A549 (cell line): ENCODE measurements around the gene MYO15B. TPM values are rescaled to one million over a fixed set of nuclear protein-coding genes. Genes with fewer than 3 reads are reported as not detected.

Experiments
- ATAC-seq, 2 experiments: fragments of 200-7000 bp in 1 of 2; fragments of >200 bp in 1 of 2; cut with Nextera tagmentation in 1 of 2; cut with Tn5 transposase in 1 of 2; 3 replicates each; pipeline versions ENCODE4 v1.8.0 to v1.9.1; 2018 to 2020; ENCODE audit warnings: mild to moderate bottlenecking in 1 of 2, moderate library complexity in 1 of 2
- CTCF ChIA-PET: fragments of 300-600 bp; sonication (Branson Sonifier 250); formaldehyde crosslinking; extraction: SDS; loops from one replicate; lab custom pipeline; 2021; ENCODE audit warnings: antibody characterized with exemption, inconsistent platforms; lab: Yijun Ruan, JAX
- POLR2A ChIA-PET: fragments of 350-600 bp; formaldehyde crosslinking; extraction: SDS; loops from one replicate; lab custom pipeline; 2021; ENCODE audit warnings: antibody characterized with exemption, inconsistent platforms; lab: Yijun Ruan, JAX
- DNase-seq, 2 experiments: peaks; one replicate each; pipeline versions ENCODE4 v3.0.0 to v3.0.0-alpha.2; 2011 to 2016; ENCODE audit warnings: low read depth in 1 of 2, low spot score in 1 of 2
- FAIRE-seq: peaks from 2 replicates; lab custom pipeline; 2011; peaks lifted over from hg19 to GRCh38; lab: Jason Lieb, UNC
- H3K27ac ChIP-seq, 2 experiments: fragments of >200 bp; sonication (Bioruptor Twin); formaldehyde crosslinking; 3 replicates each; pipeline ENCODE4 v1.5.1; 2016 to 2017
- H3K4me1 ChIP-seq: fragments of >200 bp; sonication (Bioruptor Twin); formaldehyde crosslinking; 3 replicates; pipeline ENCODE4 v1.6.1; 2016
- H3K4me2 ChIP-seq: fragments of >200 bp; sonication (Bioruptor Twin); formaldehyde crosslinking; 3 replicates; pipeline ENCODE4 v1.6.1; 2016
- H3K4me3 ChIP-seq: fragments of >200 bp; sonication (Bioruptor Twin); formaldehyde crosslinking; 3 replicates; pipeline ENCODE4 v1.5.1; 2016
- H3K9me3 ChIP-seq: fragments of >200 bp; sonication (Bioruptor Twin); formaldehyde crosslinking; 3 replicates; pipeline ENCODE4 v1.6.1; 2016
- ATOH8 ChIP-seq: fragments of 250-450 bp; sonication (Bioruptor Pico); IDR thresholded peaks from 2 replicates; pipeline ENCODE4 v1.5.0; 2020; ENCODE audit warnings: low read depth, mild to moderate bottlenecking, moderate library complexity
- BCL3 ChIP-seq: fragments of >200 bp; sonication (Bioruptor Twin); formaldehyde crosslinking; IDR thresholded peaks from 3 replicates; pipeline ENCODE4 v1.6.1; 2016
- CBX2 ChIP-seq: fragments of 200-600 bp; sonication (generic); IDR thresholded peaks from 2 replicates; pipeline ENCODE4 v1.6.1; 2016; ENCODE audit warnings: low read depth, mild to moderate bottlenecking, borderline replicate concordance
- CBX8 ChIP-seq: fragments of 200-600 bp; sonication (generic); IDR thresholded peaks from 2 replicates; pipeline ENCODE4 v1.6.1; 2016
- CEBPB ChIP-seq, 2 experiments: fragments of >200 bp in 1 of 2; sonication (Bioruptor Twin) in 1 of 2; formaldehyde crosslinking in 1 of 2; IDR thresholded peaks; 2 replicates each; pipeline ENCODE4 v1.6.1; 2012 to 2016
- EHMT2 ChIP-seq: fragments of 200-600 bp; sonication (generic); IDR thresholded peaks from 2 replicates; pipeline ENCODE4 v1.6.1; 2016; ENCODE audit warnings: antibody characterized with exemption, low read depth, mild to moderate bottlenecking, moderate library complexity
- EP300 ChIP-seq, 2 experiments: fragments of >200 bp; sonication (Bioruptor Twin); formaldehyde crosslinking; IDR thresholded peaks; 2 replicates in 1 of 2; 3 replicates in 1 of 2; pipeline ENCODE4 v1.6.1; 2016 to 2017
- ESRRA ChIP-seq: fragments of 150-350 bp; IDR thresholded peaks from 2 replicates; pipeline ENCODE4 v1.6.1; 2014; ENCODE audit warnings: mild to moderate bottlenecking, low read length, borderline replicate concordance
- FOSB ChIP-seq: fragments of 250-450 bp; sonication (Bioruptor Pico); IDR thresholded peaks from 2 replicates; pipeline ENCODE4 v1.5.0; 2020; ENCODE audit warnings: mild to moderate bottlenecking, moderate library complexity
- FOSL2 ChIP-seq, 2 experiments: fragments of 450-650 bp in 1 of 2; fragments of >200 bp in 1 of 2; sonication (Bioruptor Twin) in 1 of 2; formaldehyde crosslinking; IDR thresholded peaks; 2 replicates each; pipeline versions ENCODE4 v1.5.0 to v1.6.1; 2016 to 2020; ENCODE audit warnings: mild to moderate bottlenecking in 1 of 2, moderate library complexity in 1 of 2
- FOXS1 ChIP-seq: fragments of 250-450 bp; sonication (Bioruptor Pico); IDR thresholded peaks from 2 replicates; pipeline ENCODE4 v1.5.0; 2020; ENCODE audit warnings: mild to moderate bottlenecking, moderate library complexity
- GATA3 ChIP-seq: IDR thresholded peaks from 2 replicates; pipeline ENCODE4 v1.6.1; 2012; ENCODE audit warnings: borderline replicate concordance
- HDAC2 ChIP-seq: fragments of 200-600 bp; sonication (generic); IDR thresholded peaks from 2 replicates; pipeline ENCODE4 v1.6.1; 2016
- HEYL ChIP-seq: fragments of 250-450 bp; sonication (Bioruptor Pico); IDR thresholded peaks from 2 replicates; pipeline ENCODE4 v1.8.0; 2021; ENCODE audit warnings: mild to moderate bottlenecking, moderate library complexity
- HOXB5 ChIP-seq: fragments of 250-450 bp; sonication (Bioruptor Pico); IDR thresholded peaks from 2 replicates; pipeline ENCODE4 v1.5.0; 2020; ENCODE audit warnings: mild to moderate bottlenecking, moderate library complexity
- JUN ChIP-seq, 2 experiments: fragments of >200 bp; sonication (Bioruptor Twin); formaldehyde crosslinking; IDR thresholded peaks; 2 replicates in 1 of 2; 3 replicates in 1 of 2; pipeline ENCODE4 v1.6.1; 2016 to 2017
- KDM1A ChIP-seq: fragments of 200-600 bp; sonication (generic); IDR thresholded peaks from 2 replicates; pipeline ENCODE4 v1.6.1; 2016; ENCODE audit warnings: low read depth, mild to moderate bottlenecking
- MAFK ChIP-seq: fragments of 450-650 bp; IDR thresholded peaks from 2 replicates; pipeline ENCODE4 v1.6.1; 2014; ENCODE audit not compliant: partially characterized antibody
- MAX ChIP-seq: IDR thresholded peaks from 2 replicates; pipeline ENCODE4 v1.6.1; 2012
- NFE2L2 ChIP-seq: fragments of 150-350 bp; conservative IDR thresholded peaks from 2 replicates; pipeline ENCODE4 v1.6.1; 2014; ENCODE audit warnings: low read length
- NR3C1 ChIP-seq: fragments of >200 bp; sonication (Bioruptor Twin); formaldehyde crosslinking; IDR thresholded peaks from 3 replicates; pipeline ENCODE4 v1.6.1; 2017
- RAD21 ChIP-seq, 2 experiments: fragments of >200 bp in 1 of 2; sonication (Bioruptor Twin) in 1 of 2; formaldehyde crosslinking in 1 of 2; IDR thresholded peaks in 1 of 2; conservative IDR thresholded peaks in 1 of 2; 2 replicates in 1 of 2; 3 replicates in 1 of 2; pipeline ENCODE4 v1.6.1; 2012 to 2018; ENCODE audit warnings: inconsistent platforms in 1 of 2
- RARB ChIP-seq: fragments of 250-450 bp; sonication (Bioruptor Pico); IDR thresholded peaks from 2 replicates; pipeline ENCODE4 v1.8.0; 2021; ENCODE audit warnings: mild to moderate bottlenecking, moderate library complexity
- RCOR1 ChIP-seq: fragments of 150-350 bp; IDR thresholded peaks from 2 replicates; pipeline ENCODE4 v1.6.1; 2014; ENCODE audit warnings: antibody characterized with exemption, low read length, low read depth
- RFX5 ChIP-seq: fragments of 450-650 bp; IDR thresholded peaks from 2 replicates; pipeline ENCODE4 v1.7.1; 2014; ENCODE audit warnings: antibody characterized with exemption, mild to moderate bottlenecking, moderate library complexity
- RNF2 ChIP-seq: fragments of 200-600 bp; sonication (generic); IDR thresholded peaks from 2 replicates; pipeline ENCODE4 v1.6.1; 2016; ENCODE audit warnings: low read depth, mild to moderate bottlenecking, antibody characterized with exemption, moderate library complexity, borderline replicate concordance
- SMC3 ChIP-seq: fragments of >200 bp; sonication (Bioruptor Twin); formaldehyde crosslinking; IDR thresholded peaks from 3 replicates; pipeline ENCODE4 v1.6.1; 2018; ENCODE audit warnings: inconsistent platforms
- TFCP2L1 ChIP-seq: fragments of 250-450 bp; sonication (Bioruptor Pico); IDR thresholded peaks from 2 replicates; pipeline ENCODE4 v1.5.0; 2021; ENCODE audit warnings: mild to moderate bottlenecking
- ZC3H11A ChIP-seq: fragments of 450-650 bp; IDR thresholded peaks from 2 replicates; pipeline ENCODE4 v1.6.1; 2014; ENCODE audit warnings: antibody characterized with exemption, mild to moderate bottlenecking
- ZFP36 ChIP-seq: fragments of 450-650 bp; IDR thresholded peaks from 2 replicates; pipeline ENCODE4 v1.6.1; 2014; ENCODE audit warnings: borderline replicate concordance; ENCODE audit not compliant: partially characterized antibody
- ZNF302 ChIP-seq: fragments of 250-450 bp; sonication (Bioruptor Pico); IDR thresholded peaks from 2 replicates; pipeline ENCODE4 v1.9.0; 2021; ENCODE audit warnings: inconsistent platforms, mild to moderate bottlenecking, moderate library complexity
- ZSCAN20 ChIP-seq: fragments of 250-450 bp; sonication (Bioruptor Pico); IDR thresholded peaks from 2 replicates; pipeline ENCODE4 v1.8.0; 2022; ENCODE audit warnings: mild to moderate bottlenecking, moderate library complexity
- WGBS: methylation state at CpG from one replicate; pipeline ENCODE4 v1.1.6; 2017; ENCODE audit errors: missing lambda C conversion rate; 5-methylcytosine and 5-hydroxymethylcytosine counted together
- polyA plus RNA-seq, 4 experiments: library from polyadenylated mRNA; depleted of rRNA in 3 of 4; stranded (reverse); fragments of >200 nt; fragmentation: RNase III in 1 of 4; extraction: RNeasy Plus Mini Kit Qiagen cat#74134 plus additional on column Dnase treatment in 1 of 4; gene quantifications; 2 replicates in 3 of 4; 3 replicates in 1 of 4; pipeline ENCODE4 v1.2.3, GENCODE V29; 2011 to 2017
- TF ChIP-seq, protein P1 (sequence below): IDR thresholded peaks from 2 replicates; pipeline ENCODE4 v1.6.1; 2012; ENCODE audit warnings: low read depth, borderline replicate concordance
- TF ChIP-seq, protein P2 (sequence below): fragments of 150-350 bp; IDR thresholded peaks from 2 replicates; pipeline ENCODE4 v1.6.1; 2014; ENCODE audit warnings: low read depth, mild to moderate bottlenecking, low read length
- TF ChIP-seq, protein P3 (sequence below): IDR thresholded peaks from 2 replicates; pipeline ENCODE4 v1.6.1; 2012
- TF ChIP-seq, protein P4 (sequence below): fragments of >200 bp; sonication (Bioruptor Twin); formaldehyde crosslinking; IDR thresholded peaks from 2 replicates; pipeline ENCODE4 v1.6.1; 2016

The MYO15B gene
- polyA plus RNA-seq, 2 of the 4 experiments (the other 2 are of a cell fraction): 12.4 to 33.9 TPM

- 43% methylated on average over 27 of the region's 28 CpGs for WGBS
- FAIRE-seq (no peak), ATAC-seq (peak; percentile 55 to 87), DNase-seq (peak; percentile 82 to 88)
- Histone ChIP-seq H3K27ac (peak overlapping the region; percentile 40 to 64), H3K4me1 (peaks cover 43% of the 10 kb centered on the region), H3K4me3 (no peak overlapping the region), H3K9me3 (no peaks in the 10 kb centered on the region), H3K4me2 (peak overlapping the region; percentile 41)
- ChIA-PET POLR2A (interaction anchor here (0.6 kb wide), 1 partner anchor 179 kb away, joined by 3 read pairs; no protein-coding TSS in a partner anchor), CTCF (interaction anchor here (0.6 to 29.9 kb wide), 48 partner anchors 9 to 517 kb away, joined by 3 to 926 read pairs (median 4); partner anchors contain the start of genes LLGL2, SMIM5, TRIM65 and TSEN54)
- TF ChIP-seq ZC3H11A: no peak
- TF ChIP-seq FOSB (CRISPR knock-in tag): no peak
- 0 out of 2 replicates have a peak, but pooled peaks have one; percentile 11 for TF ChIP-seq ZNF302 (CRISPR knock-in tag)
- TF ChIP-seq ZSCAN20: no peak
- no peak for TF ChIP-seq ESRRA
- TF ChIP-seq GATA3: no peak
- TF ChIP-seq HOXB5: no peak
- TF ChIP-seq RARB (CRISPR knock-in tag): no peak
- TF ChIP-seq CBX2: no peak
- TF ChIP-seq MAFK: no peak
- TF ChIP-seq JUN (IDR thresholded peaks at IDR 0.05): no peak
- TF ChIP-seq, protein P1, sequence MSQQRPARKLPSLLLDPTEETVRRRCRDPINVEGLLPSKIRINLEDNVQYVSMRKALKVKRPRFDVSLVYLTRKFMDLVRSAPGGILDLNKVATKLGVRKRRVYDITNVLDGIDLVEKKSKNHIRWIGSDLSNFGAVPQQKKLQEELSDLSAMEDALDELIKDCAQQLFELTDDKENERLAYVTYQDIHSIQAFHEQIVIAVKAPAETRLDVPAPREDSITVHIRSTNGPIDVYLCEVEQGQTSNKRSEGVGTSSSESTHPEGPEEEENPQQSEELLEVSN: no peak
- TF ChIP-seq, protein P2, sequence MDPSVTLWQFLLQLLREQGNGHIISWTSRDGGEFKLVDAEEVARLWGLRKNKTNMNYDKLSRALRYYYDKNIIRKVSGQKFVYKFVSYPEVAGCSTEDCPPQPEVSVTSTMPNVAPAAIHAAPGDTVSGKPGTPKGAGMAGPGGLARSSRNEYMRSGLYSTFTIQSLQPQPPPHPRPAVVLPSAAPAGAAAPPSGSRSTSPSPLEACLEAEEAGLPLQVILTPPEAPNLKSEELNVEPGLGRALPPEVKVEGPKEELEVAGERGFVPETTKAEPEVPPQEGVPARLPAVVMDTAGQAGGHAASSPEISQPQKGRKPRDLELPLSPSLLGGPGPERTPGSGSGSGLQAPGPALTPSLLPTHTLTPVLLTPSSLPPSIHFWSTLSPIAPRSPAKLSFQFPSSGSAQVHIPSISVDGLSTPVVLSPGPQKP: no peak
- no peak for TF ChIP-seq KDM1A
- no peak for TF ChIP-seq HDAC2
- TF ChIP-seq CEBPB (IDR thresholded peaks at IDR 0.05): no peak
- TF ChIP-seq TFCP2L1 (CRISPR knock-in tag): no peak
- no peak for TF ChIP-seq EHMT2
- TF ChIP-seq FOXS1 (CRISPR knock-in tag): no peak
- TF ChIP-seq RNF2: no peak
- TF ChIP-seq CBX8: no peak
- no peak for TF ChIP-seq ZFP36
- peak; percentile 50 for TF ChIP-seq MAX
- TF ChIP-seq, protein P3, sequence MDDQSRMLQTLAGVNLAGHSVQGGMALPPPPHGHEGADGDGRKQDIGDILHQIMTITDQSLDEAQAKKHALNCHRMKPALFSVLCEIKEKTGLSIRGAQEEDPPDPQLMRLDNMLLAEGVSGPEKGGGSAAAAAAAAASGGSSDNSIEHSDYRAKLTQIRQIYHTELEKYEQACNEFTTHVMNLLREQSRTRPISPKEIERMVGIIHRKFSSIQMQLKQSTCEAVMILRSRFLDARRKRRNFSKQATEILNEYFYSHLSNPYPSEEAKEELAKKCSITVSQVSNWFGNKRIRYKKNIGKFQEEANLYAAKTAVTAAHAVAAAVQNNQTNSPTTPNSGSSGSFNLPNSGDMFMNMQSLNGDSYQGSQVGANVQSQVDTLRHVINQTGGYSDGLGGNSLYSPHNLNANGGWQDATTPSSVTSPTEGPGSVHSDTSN: no peak
- TF ChIP-seq, protein P4, sequence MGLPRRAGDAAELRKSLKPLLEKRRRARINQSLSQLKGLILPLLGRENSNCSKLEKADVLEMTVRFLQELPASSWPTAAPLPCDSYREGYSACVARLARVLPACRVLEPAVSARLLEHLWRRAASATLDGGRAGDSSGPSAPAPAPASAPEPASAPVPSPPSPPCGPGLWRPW: no peak
- TF ChIP-seq SMC3: peak; percentile 68
- TF ChIP-seq EP300 (IDR thresholded peaks at IDR 0.05): no peak
- no peak for TF ChIP-seq NFE2L2
- TF ChIP-seq FOSL2 (IDR thresholded peaks at IDR 0.05): no peak
- TF ChIP-seq FOSL2 (CRISPR knock-in tag; IDR thresholded peaks at IDR 0.05): peak; percentile 46; the same call in 1 of the 2 replicates
- no peak for TF ChIP-seq RFX5
- no peak for TF ChIP-seq BCL3
- no peak for TF ChIP-seq HEYL (CRISPR knock-in tag)
- TF ChIP-seq RAD21 (conservative IDR thresholded peaks at IDR 0.05 in 1 of 2, IDR thresholded peaks at IDR 0.05 in 1 of 2): peak; percentile 62 to 63
- no peak for TF ChIP-seq RCOR1
- no peak for TF ChIP-seq ATOH8 (CRISPR knock-in tag)
- TF ChIP-seq NR3C1: no peak
Observed at GRCh38 chr17:75601057-75601987, 13.7 kb downstream of the MYO15B start.
